Measurements from ENCODE around the gene ARHGAP6.

- TF ChIP-seq EP300 (IDR thresholded peaks at IDR 0.05), result no peak
- TF ChIP-seq, protein P1, sequence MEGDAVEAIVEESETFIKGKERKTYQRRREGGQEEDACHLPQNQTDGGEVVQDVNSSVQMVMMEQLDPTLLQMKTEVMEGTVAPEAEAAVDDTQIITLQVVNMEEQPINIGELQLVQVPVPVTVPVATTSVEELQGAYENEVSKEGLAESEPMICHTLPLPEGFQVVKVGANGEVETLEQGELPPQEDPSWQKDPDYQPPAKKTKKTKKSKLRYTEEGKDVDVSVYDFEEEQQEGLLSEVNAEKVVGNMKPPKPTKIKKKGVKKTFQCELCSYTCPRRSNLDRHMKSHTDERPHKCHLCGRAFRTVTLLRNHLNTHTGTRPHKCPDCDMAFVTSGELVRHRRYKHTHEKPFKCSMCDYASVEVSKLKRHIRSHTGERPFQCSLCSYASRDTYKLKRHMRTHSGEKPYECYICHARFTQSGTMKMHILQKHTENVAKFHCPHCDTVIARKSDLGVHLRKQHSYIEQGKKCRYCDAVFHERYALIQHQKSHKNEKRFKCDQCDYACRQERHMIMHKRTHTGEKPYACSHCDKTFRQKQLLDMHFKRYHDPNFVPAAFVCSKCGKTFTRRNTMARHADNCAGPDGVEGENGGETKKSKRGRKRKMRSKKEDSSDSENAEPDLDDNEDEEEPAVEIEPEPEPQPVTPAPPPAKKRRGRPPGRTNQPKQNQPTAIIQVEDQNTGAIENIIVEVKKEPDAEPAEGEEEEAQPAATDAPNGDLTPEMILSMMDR (IDR thresholded peaks at IDR 0.05), result no peak
- TF ChIP-seq POLR2A (IDR thresholded peaks at IDR 0.05), result no peak
These were observed 4.6 kb upstream of the ARHGAP6 start for GRCh38 chrX:11670316-11670715.

Measured in ovary (tissue), 3 donors.